GM12874 (cell line): Measurements from ENCODE around the gene ITIH5.

Source experiments
- CTCF ChIP-seq: IDR thresholded peaks from 2 replicates; pipeline ENCODE4 v1.5.1; 2011; ENCODE audit warnings: low read depth, mild to moderate bottlenecking, control low read depth, low read length, moderate library complexity; ENCODE audit not compliant: insufficient read depth

The ITIH5 gene

DNA sequence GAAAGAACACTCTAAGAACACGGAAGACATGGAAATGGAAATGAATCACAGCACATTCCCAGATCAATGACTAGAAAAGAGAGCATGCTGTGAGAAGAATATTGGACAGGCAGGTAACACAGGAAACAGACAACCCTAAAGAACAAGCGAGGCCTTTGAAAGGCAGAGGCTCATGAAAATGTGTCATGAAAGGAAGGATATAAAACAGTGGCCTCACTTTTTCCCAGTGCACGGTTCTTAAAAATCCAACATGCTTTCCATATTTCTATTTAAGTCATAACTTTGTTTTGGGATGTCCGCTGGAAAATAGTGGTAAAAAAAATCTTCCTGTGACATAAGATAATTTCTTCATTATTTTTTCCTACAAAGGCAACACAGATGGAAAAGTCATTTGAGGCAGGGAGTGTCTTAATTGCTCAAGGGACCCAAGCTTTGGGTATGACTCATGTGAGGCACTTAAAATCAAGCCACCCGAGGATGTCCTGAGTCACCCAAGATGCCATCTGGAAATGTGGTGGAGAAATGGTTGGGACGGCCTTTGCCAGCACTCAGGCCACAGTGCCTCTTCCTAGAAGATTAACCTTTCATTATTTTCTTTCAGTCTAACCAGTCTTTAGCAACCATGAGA is 17.0 kb downstream of the ITIH5 start:
- TF ChIP-seq CTCF, result no peak

DNA sequence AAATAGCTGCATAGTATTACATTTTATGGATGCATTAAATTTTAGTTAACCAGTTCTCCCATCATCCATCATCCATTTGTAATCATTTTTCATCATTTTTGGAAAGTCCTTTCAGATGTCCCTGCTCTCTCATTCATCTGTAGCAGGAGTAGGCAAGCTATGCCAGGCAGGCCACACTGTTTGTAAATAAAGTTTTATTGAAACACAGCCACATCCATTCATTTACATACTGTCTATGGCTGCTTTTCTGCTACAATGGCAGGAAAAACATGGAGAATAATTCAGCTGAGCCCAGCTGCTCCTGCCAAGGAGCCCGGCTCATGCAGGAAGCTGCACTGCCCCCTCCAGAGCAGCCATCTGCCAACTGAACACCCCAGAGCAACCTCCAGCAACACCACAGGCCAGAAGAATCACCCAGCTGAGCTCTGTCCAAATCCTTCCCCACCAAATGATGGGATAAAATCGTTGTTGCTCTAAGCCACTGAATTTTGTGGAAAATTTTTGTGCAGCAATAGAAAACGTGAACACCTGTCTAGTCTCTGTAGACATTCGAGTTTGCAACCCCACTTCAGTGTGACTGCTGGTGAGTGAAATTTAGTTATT is 19.6 kb downstream of the ITIH5 start:
- TF ChIP-seq CTCF, result no peak

GRCh38 chr10:7642491-7643011 is 24.2 kb downstream of the ITIH5 start:
- TF ChIP-seq CTCF, result no peak

DNA sequence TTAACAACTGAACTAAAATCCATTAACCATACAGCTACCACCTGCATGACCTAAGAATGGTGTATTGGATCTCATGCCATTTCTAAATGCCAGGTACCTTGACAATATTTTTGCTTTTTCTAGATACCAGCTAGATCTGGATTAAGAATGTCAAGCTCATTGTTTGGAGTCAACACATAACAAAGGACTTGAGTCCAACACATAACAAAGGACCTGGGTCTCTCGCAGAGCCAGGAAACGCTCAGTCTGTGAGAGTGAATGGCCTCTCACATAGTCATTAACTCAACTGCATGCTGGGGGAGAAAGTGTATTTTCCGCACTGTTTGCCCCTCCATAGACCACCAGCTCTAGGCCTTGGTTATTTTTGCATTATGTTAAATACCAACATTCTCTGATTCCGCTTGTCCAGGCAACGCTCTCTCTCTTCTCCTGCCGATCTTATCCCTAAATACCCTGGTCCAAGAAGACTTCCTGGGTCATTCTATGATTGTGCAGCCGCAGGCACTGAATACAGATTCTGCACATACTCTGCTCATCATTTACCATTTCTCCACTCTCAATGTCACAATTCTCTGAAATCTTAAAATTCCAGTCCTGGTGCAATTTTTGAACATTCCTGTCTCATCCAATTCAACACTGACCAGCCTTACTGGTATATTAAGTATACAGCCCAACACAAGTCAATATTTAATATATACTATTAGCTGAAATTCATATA is 31.2 kb downstream of the ITIH5 start:
- no peak for TF ChIP-seq CTCF

GRCh38 chr10:7634142-7634894 is 32.4 kb downstream of the ITIH5 start:
- no peak for TF ChIP-seq CTCF

- no peak for TF ChIP-seq CTCF
Observed at GRCh38 chr10:7626283-7626682, 40.5 kb downstream of the ITIH5 start.

GRCh38 chr10:7625836-7626235 is 40.9 kb downstream of the ITIH5 start:
- no peak for TF ChIP-seq CTCF
